Fibroblast of lung (primary cell): ENCODE results near the gene SAPCD1.

ENCODE experiments used
- CTCF ChIP-seq, 2 donors: IDR thresholded peaks in 1 of 2; conservative IDR thresholded peaks in 1 of 2; 1 replicate in 1 of 2; 2 replicates in 1 of 2; pipeline ENCODE4 v1.5.1; 2011 to 2012; ENCODE audit warnings: low read length in 2 of 2, control low read depth in 1 of 2, inconsistent platforms in 1 of 2, low read depth in 1 of 2, mild to moderate bottlenecking in 1 of 2
- EZH2 ChIP-seq: IDR thresholded peaks from 2 replicates; pipeline ENCODE4 v1.5.1; 2012; ENCODE audit warnings: low read length, control low read depth, mild to moderate bottlenecking; ENCODE audit errors: missing control alignments

GRCh38 chr6:31779908-31780307 is 17.5 kb downstream of the SAPCD1 start:
- TF ChIP-seq EZH2, result no peak
- TF ChIP-seq CTCF (conservative IDR thresholded peaks at IDR 0.05 in 1 of 2, IDR thresholded peaks at IDR 0.05 in 1 of 2; ENCODE audit: low read depth in 1 of 2, low read length in 2 of 2), result no peak
